ENCODE measurements around the gene HMCN2. TPM values are rescaled to one million over a fixed set of nuclear protein-coding genes. Genes with fewer than 3 reads are reported as not detected.
A peak's percentile ranks its signal among the peaks of the same experiment; 100 is the strongest.

The HMCN2 gene
- total and polyA plus RNA-seq, 9 donors, result 0.12 to 4.2 (median 0.98) TPM

DNA sequence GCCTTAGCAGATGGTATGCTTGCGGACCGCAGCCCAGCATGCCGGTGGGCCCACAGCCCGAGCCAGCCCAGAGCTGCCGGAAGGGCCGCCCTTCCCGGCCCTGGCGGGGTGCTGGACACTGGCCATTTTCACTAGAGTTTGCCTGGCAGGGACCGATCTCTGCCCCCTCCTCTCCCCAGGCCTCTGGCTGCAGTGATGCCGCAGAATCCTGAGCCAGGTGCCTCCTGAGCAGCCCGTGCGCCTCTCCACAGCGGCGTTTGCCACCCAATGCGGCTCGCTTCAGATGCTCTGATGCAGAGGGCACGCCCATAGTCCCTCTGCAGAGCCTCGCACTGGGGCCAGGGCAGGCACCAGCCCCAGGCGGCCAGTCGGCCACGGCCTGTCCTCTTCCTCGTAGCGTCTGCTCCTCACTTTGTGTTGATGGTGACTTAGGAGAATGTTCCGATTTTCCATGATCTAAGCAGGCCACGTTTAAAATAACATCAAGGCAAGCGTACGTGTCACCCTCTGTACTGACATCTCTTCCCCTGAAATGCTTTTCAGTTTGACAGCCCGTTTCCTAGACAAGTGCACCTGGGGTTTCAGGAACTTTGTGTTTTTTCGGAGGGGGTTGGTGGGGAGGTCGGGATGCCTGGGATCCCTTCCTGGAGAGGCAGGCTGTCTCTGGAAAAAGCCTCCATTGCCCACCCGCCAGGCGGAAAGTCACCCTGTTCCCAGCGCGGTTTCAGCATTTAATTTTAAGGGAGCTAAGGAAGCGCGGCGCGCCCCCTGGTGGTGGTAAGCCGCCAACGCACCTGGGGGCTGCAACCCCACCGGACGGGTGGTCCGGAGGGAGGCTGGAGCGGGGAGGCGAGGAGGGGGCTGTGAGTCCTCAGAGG is 29.8 kb upstream of the HMCN2 start:
- Histone ChIP-seq H3K27ac (no peak overlapping the region), H3K4me3 (no peak overlapping the region), H3K4me1 (ENCODE audit: insufficient read depth) (peaks cover 3% of the 10 kb centered on the region), H3K27me3 (no peaks in the 10 kb centered on the region), H3K9me3 (no peaks in the 10 kb centered on the region), H3K36me3 (no peaks in the 10 kb centered on the region)
- intact Hi-C loops (cut with DNase I), result loop anchor here (2.0 to 10.0 kb wide), 6 partner anchors 61 to 353 kb away; partner anchors contain the start of gene NCS1 (in 3 of the 4)
- DNase-seq, result peak; percentile 63 to 86 (median 79)
- TF ChIP-seq, protein P1, sequence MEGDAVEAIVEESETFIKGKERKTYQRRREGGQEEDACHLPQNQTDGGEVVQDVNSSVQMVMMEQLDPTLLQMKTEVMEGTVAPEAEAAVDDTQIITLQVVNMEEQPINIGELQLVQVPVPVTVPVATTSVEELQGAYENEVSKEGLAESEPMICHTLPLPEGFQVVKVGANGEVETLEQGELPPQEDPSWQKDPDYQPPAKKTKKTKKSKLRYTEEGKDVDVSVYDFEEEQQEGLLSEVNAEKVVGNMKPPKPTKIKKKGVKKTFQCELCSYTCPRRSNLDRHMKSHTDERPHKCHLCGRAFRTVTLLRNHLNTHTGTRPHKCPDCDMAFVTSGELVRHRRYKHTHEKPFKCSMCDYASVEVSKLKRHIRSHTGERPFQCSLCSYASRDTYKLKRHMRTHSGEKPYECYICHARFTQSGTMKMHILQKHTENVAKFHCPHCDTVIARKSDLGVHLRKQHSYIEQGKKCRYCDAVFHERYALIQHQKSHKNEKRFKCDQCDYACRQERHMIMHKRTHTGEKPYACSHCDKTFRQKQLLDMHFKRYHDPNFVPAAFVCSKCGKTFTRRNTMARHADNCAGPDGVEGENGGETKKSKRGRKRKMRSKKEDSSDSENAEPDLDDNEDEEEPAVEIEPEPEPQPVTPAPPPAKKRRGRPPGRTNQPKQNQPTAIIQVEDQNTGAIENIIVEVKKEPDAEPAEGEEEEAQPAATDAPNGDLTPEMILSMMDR (IDR thresholded peaks at IDR 0.05), result peak; percentile 96 to 99 (median 98)
- no peak for TF ChIP-seq EP300 (IDR thresholded peaks at IDR 0.05)
- TF ChIP-seq POLR2A (IDR thresholded peaks at IDR 0.05), result peak; percentile 17
- 46 to 50% (median 49%) methylated on average over 41 to 45 of the region's 45 CpGs for WGBS, 3 donors

DNA sequence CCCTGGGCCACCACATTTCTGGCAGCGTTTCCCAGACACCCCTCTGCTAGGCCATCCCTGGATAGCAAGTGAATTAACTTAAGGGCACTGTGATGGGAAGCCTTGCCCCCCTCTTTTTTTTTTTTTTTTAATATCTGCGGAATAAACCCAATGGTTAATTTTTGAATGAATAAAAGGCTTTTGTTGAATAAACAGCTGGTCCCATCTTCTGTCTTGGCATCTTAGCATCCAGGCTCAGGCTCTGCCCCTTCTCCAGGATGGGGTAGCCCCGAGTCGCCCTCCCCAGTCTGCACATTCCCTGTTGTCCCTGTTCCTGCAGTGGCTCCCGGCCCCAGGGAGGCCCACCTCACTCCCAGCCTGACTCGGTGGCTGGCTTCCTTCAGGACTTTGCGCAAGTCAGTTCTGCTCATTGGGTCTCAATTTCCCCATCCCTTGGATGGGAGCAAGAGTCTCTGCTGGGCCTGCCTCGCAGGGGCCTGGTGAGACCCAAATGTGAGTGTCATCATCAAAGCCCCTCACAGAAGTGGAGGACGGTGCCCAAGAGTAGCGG is 29.0 kb upstream of the HMCN2 start:
- no peak for DNase-seq
- TF ChIP-seq POLR2A (IDR thresholded peaks at IDR 0.05), result peak; percentile 0
- TF ChIP-seq, protein P1 (IDR thresholded peaks at IDR 0.05), result no peak
- no peak overlapping the region for H3K27ac ChIP-seq
- no peaks in the 10 kb centered on the region for H3K36me3 ChIP-seq
- no peaks in the 10 kb centered on the region for H3K9me3 ChIP-seq
- no peak overlapping the region for H3K4me3 ChIP-seq
- WGBS, 3 donors, result 39 to 57% (median 41%) methylated on average over 10 of the region's 10 CpGs
- H3K27me3 ChIP-seq, result no peaks in the 10 kb centered on the region
- intact Hi-C loops (cut with DNase I), result loop anchor here (2.0 to 10.0 kb wide), 6 partner anchors 62 to 354 kb away; partner anchors contain the start of gene NCS1 (in 3 of the 4)
- peaks cover 3% of the 10 kb centered on the region for H3K4me1 ChIP-seq (ENCODE audit: insufficient read depth)

DNA sequence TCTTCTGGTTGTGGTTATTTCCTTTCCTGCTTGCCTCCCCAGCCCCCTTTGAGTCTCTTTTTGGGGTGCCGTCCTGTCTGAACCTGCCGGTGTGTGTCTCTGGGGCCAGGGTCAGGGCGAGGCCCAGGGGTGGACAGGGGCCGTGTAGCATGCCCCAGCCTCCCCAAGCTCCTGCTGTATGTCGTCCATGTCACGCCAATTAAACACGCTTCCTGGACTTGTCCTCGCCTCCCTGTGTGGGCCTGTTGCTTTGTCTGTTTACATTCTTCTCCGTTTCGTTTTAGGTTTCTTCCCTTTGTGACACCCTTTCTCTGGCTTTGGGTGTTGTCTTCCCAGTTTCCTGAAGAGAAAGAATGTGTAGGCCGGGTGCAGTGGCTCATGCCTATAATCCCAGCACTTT is 28.5 kb upstream of the HMCN2 start:
- Histone ChIP-seq H3K4me3 (no peak overlapping the region), H3K4me1 (ENCODE audit: insufficient read depth) (peaks cover 3% of the 10 kb centered on the region), H3K27me3 (no peaks in the 10 kb centered on the region), H3K27ac (no peak overlapping the region), H3K36me3 (no peaks in the 10 kb centered on the region), H3K9me3 (no peaks in the 10 kb centered on the region)
- TF ChIP-seq, protein P1 (IDR thresholded peaks at IDR 0.05), result no peak
- TF ChIP-seq POLR2A (IDR thresholded peaks at IDR 0.05), result no peak
- TF ChIP-seq EP300 (IDR thresholded peaks at IDR 0.05), result no peak
- WGBS, 3 donors, result 20 to 45% (median 28%) methylated on average over 11 of the region's 11 CpGs
- intact Hi-C loops (cut with DNase I), result loop anchor here (2.0 to 10.0 kb wide), 6 partner anchors 62 to 355 kb away; partner anchors contain the start of gene NCS1 (in 3 of the 4)
- no peak for DNase-seq

DNA sequence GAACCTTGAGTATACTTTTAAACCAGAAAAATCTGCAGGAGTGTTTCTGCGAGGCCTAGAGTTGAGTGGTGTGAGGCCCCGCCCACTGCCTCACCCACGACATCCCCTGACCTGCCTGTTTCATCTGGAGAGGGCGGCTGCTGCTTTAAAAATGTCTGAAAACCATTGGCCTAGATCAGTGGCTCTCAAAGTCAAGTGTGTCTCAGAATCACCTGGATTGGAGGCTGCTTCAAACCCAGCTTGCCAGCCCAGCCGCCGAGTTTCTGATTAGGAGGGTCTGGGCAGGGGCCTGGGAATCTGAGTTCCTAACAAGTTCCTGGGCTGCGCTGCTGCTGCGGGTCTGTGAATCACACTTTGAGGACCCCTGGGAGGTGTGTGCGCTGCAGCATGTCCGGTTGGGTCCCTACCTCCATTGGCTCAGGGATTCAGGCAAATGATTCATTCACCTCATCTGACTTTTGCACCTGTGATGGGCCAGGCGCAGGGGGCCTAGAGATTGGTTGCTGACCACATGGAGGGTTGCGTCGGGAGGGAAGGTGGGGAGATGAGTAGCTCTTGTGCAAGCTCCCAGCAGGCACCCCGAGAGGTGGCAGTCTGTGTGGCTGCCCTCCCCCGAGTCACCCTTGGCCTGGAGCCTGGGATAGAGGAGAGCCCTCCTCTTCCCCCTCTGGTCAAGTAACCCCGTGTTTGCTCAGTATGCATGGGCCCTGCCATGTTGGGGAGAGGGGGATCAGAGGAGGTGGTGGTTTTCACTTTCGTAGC is 27.6 kb upstream of the HMCN2 start:
- H3K27ac ChIP-seq, result no peak overlapping the region
- no peaks in the 10 kb centered on the region for H3K36me3 ChIP-seq
- TF ChIP-seq, protein P1 (IDR thresholded peaks at IDR 0.05), result no peak
- no peak for TF ChIP-seq POLR2A (IDR thresholded peaks at IDR 0.05)
- no peaks in the 10 kb centered on the region for H3K27me3 ChIP-seq
- H3K4me3 ChIP-seq, result no peak overlapping the region
- intact Hi-C loops (cut with DNase I), result loop anchor here (2.0 to 10.0 kb wide), 6 partner anchors 63 to 356 kb away; partner anchors contain the start of gene NCS1 (in 3 of the 4)
- DNase-seq, result no peak
- 76 to 82% (median 81%) methylated on average over 17 of the region's 17 CpGs for WGBS, 3 donors
- H3K9me3 ChIP-seq, result no peaks in the 10 kb centered on the region
- peaks cover under 1% of the 10 kb centered on the region for H3K4me1 ChIP-seq (ENCODE audit: insufficient read depth)

Measured in ovary (tissue), 9 donors.